Ascending aorta (tissue), 2 donors: ENCODE measurements around the gene MFSD6. TPM values are rescaled to one million over a fixed set of nuclear protein-coding genes. Genes with fewer than 3 reads are reported as not detected.

Experiments used
- DNase-seq, 2 donors: peaks; one replicate each; pipeline ENCODE4 v3.0.0-alpha.2; 2019; ENCODE audit warnings: low spot score in 2 of 2
- H3K27ac ChIP-seq, 2 donors: fragments of 200-600 bp; sonication (generic); one replicate each; pipeline ENCODE4 v1.5.1; 2016 to 2017; ENCODE audit warnings: mild to moderate bottlenecking in 1 of 2
- H3K27me3 ChIP-seq: fragments of 200-600 bp; sonication (generic); one replicate; pipeline ENCODE4 v1.5.1; 2017
- H3K36me3 ChIP-seq, 2 donors: fragments of 200-600 bp; sonication (generic); one replicate each; pipeline ENCODE4 v1.5.1; 2016
- H3K4me1 ChIP-seq, 2 donors: fragments of 200-600 bp; sonication (generic); one replicate each; pipeline ENCODE4 v1.5.1; 2016 to 2017; ENCODE audit warnings: mild to moderate bottlenecking in 1 of 2
- H3K4me3 ChIP-seq, 2 donors: fragments of 200-600 bp; sonication (generic); one replicate each; pipeline ENCODE4 v1.5.1; 2016 to 2017; ENCODE audit warnings: mild to moderate bottlenecking in 1 of 2
- H3K9me3 ChIP-seq, 2 donors: fragments of 200-600 bp; sonication (generic); one replicate each; pipeline ENCODE4 v1.5.1; 2016
- intact Hi-C: fragments of 100-400 bp; cut with DNase I; formaldehyde crosslinking; loops from one replicate; pipeline ENCODE4 v1.15.1; 2023
- total RNA-seq: library from RNA; depleted of rRNA; stranded (reverse); fragments of >200 nt; gene quantifications from one replicate; pipeline ENCODE4 v1.1.0, GENCODE V29; 2016
- TF ChIP-seq, protein P1 (sequence below), 3 experiments: fragments of 200-600 bp in 2 of 3; fragments of 450-650 bp in 1 of 3; sonication (generic) in 2 of 3; IDR thresholded peaks; one replicate each; pipeline ENCODE4 v1.5.1; 2016 to 2019; ENCODE audit warnings: antibody characterized with exemption in 3 of 3, mild to moderate bottlenecking in 1 of 3, moderate library complexity in 1 of 3

Gene MFSD6
- total RNA-seq, 1 donor from 2014 or later: 53.2 TPM

DNA sequence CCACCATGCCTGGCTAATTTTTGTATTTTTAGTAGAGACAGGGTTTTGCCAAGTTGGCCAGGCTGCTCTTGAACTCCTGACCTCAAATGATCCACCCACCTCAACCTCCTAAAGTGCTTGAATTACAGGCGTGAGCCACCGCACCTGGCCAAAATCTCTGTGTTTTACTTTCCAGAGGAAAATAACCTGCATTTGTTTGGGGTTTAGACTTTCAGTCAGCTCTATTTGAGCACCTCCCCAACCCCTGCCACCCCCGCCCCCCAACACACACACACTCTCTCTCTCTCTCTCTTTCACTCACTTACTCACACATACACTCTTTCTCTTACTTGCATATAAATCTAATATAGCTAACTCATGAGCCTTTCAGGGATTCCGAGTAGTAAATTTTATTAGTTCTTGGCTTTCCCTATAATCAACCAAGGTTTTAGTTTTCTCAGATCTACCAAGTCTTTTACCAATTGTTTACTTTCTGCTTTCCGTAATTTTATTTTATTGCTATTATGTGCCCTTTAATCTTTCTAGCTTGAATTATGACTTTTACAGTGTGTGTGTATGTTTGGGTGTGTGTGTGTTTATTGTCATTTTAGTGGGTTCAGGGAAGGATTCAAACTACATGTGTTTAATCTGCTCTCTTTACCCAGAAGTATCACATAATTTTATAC is 24.5 kb downstream of the MFSD6 start:
- Histone ChIP-seq H3K36me3 (peaks cover 3 to 17% of the 10 kb centered on the region in 2 donors), H3K27ac (peak overlapping the region in 1 of 2 donors; percentile 27), H3K4me3 (no peak overlapping the region), H3K9me3 (no peaks in the 10 kb centered on the region), H3K4me1 (peaks cover 0 to 3% of the 10 kb centered on the region in 2 donors), H3K27me3 (no peaks in the 10 kb centered on the region)
- DNase-seq: no peak
- TF ChIP-seq, protein P1, sequence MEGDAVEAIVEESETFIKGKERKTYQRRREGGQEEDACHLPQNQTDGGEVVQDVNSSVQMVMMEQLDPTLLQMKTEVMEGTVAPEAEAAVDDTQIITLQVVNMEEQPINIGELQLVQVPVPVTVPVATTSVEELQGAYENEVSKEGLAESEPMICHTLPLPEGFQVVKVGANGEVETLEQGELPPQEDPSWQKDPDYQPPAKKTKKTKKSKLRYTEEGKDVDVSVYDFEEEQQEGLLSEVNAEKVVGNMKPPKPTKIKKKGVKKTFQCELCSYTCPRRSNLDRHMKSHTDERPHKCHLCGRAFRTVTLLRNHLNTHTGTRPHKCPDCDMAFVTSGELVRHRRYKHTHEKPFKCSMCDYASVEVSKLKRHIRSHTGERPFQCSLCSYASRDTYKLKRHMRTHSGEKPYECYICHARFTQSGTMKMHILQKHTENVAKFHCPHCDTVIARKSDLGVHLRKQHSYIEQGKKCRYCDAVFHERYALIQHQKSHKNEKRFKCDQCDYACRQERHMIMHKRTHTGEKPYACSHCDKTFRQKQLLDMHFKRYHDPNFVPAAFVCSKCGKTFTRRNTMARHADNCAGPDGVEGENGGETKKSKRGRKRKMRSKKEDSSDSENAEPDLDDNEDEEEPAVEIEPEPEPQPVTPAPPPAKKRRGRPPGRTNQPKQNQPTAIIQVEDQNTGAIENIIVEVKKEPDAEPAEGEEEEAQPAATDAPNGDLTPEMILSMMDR (IDR thresholded peaks at IDR 0.05): no peak
- intact Hi-C loops: no loop called here

DNA sequence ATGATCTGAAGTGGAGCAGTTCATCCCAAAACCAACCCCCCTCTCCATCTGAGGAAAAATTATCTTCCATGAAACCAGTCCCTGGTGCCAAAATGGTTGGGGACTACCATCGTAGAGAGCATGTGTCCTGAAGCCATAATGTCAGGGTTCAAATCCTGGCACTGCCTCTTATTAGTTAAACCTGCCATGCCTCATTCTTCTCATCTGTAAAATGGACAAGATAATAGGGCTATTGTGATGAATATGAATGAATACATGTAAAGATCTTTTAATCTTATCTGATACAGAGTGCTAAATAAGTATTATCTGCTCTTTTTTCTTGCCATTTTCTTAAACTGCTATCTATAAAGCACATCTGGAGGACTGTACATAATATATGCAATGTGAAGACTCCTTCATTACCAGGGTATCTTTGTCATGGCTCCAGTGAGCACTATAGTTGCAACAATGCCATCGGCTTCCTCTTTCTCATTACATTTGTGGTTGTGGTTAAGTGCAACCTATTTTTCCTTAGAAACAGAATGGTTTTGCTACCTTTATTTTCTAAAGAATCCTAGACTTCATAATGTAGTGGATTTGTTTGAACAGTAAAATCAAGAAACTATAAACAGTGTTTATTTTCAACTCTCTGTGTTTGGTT is 27.0 kb downstream of the MFSD6 start:
- TF ChIP-seq, protein P1 (IDR thresholded peaks at IDR 0.05): no peak
- intact Hi-C loops: no loop called here
- DNase-seq: no peak
- no peaks in the 10 kb centered on the region for H3K27me3 ChIP-seq
- peaks cover 0 to 3% of the 10 kb centered on the region in 2 donors for H3K4me1 ChIP-seq
- no peaks in the 10 kb centered on the region for H3K9me3 ChIP-seq
- H3K36me3 ChIP-seq: peaks cover 3 to 19% of the 10 kb centered on the region in 2 donors
- H3K27ac ChIP-seq: no peak overlapping the region
- H3K4me3 ChIP-seq: no peak overlapping the region

DNA sequence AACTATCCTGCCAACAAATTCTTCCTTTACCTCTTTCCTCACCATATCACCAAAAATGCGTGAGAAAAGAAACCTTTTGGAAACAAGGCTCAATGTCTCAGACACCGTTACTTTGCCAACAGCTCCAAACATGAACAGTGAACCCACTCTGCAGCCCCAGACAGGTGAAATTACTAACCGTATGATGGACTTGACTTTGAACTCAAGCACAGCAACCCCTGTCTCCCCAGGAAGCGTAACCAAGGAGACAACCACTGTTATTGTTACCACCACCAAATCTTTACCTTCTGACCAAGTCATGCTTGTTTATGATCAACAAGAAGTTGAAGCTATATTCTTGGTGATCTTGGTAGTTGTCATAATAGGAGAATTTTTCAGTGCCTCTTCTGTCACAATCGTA is 28.4 kb downstream of the MFSD6 start:
- intact Hi-C loops: no loop called here
- Histone ChIP-seq H3K36me3 (peaks cover 3 to 19% of the 10 kb centered on the region in 2 donors), H3K9me3 (no peaks in the 10 kb centered on the region), H3K4me3 (no peak overlapping the region), H3K4me1 (peaks cover 0 to 3% of the 10 kb centered on the region in 2 donors), H3K27ac (no peak overlapping the region), H3K27me3 (no peaks in the 10 kb centered on the region)
- TF ChIP-seq, protein P1 (IDR thresholded peaks at IDR 0.05): no peak
- DNase-seq: no peak

DNA sequence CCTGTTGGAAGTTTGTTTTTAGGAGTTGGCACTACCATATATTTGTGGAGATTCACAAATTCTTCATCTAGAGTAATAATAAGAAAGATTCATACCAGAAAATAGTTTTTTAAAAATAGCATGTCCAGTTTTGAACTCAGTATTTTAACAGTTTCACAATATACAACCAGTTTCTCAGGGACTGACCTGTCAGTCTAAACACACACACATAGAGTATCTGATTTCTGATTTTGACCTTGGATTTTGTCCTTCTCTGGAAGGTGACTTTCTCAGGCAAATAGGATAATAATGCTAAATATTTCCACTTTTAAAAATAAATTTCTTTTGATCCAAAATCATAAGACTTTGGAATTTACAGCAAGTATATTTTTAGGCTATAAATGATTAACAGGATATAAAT is 32.0 kb downstream of the MFSD6 start:
- H3K4me1 ChIP-seq: no peaks in the 10 kb centered on the region
- H3K4me3 ChIP-seq: no peak overlapping the region
- no peak overlapping the region for H3K27ac ChIP-seq
- TF ChIP-seq, protein P1 (IDR thresholded peaks at IDR 0.05): no peak
- H3K36me3 ChIP-seq: peaks cover 3 to 19% of the 10 kb centered on the region in 2 donors
- H3K9me3 ChIP-seq: no peaks in the 10 kb centered on the region
- H3K27me3 ChIP-seq: no peaks in the 10 kb centered on the region
- DNase-seq: no peak
- intact Hi-C loops: no loop called here

DNA sequence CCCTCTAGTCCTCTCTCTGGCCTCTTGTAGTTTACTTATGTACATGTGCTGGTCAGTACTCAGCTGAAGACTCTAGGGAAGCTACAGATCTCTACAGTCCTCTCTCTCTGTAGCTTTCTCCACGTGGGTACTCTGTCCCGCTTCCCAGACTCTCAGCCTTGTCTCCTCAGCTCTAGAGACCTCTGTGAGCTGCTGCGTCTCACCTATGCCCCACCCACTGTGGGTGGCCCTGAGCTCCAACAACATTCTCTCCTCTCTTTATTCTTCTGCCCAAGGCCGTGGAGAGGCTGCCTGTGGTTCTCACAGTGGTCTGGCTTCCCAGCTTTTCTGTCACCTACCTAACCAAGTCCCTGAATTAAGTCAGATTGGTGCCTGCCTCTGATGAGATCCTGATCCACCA is 33.4 kb downstream of the MFSD6 start:
- no peak overlapping the region for H3K27ac ChIP-seq
- no peaks in the 10 kb centered on the region for H3K4me1 ChIP-seq
- peaks cover 3 to 12% of the 10 kb centered on the region in 2 donors for H3K36me3 ChIP-seq
- intact Hi-C loops: no loop called here
- no peaks in the 10 kb centered on the region for H3K27me3 ChIP-seq
- H3K4me3 ChIP-seq: no peak overlapping the region
- no peak for DNase-seq
- no peaks in the 10 kb centered on the region for H3K9me3 ChIP-seq
- TF ChIP-seq, protein P1 (IDR thresholded peaks at IDR 0.05): no peak
